LNCAP (cell line): ENCODE data around the gene CDC16.

Experiments
- CTCF ChIP-seq: fragments of 450-650 bp; IDR thresholded peaks from 2 replicates; pipeline ENCODE4 v1.5.1; 2017; ENCODE audit warnings: mild to moderate bottlenecking

The CDC16 gene

GRCh38 chr13:114202581-114202980 is 32.1 kb upstream of the CDC16 start:
- TF ChIP-seq CTCF, result no peak

GRCh38 chr13:114203536-114203935 is 31.2 kb upstream of the CDC16 start:
- TF ChIP-seq CTCF, result no peak

GRCh38 chr13:114204894-114205293 is 29.8 kb upstream of the CDC16 start:
- TF ChIP-seq CTCF, result no peak

- no peak for TF ChIP-seq CTCF
Observed at GRCh38 chr13:114208134-114208533, 26.6 kb upstream of the CDC16 start.

GRCh38 chr13:114211446-114212157 is 23.1 kb upstream of the CDC16 start:
- TF ChIP-seq CTCF, result no peak

GRCh38 chr13:114212158-114212495 is 22.6 kb upstream of the CDC16 start:
- TF ChIP-seq CTCF, result no peak

- no peak for TF ChIP-seq CTCF
Observed at GRCh38 chr13:114213980-114214379, 20.7 kb upstream of the CDC16 start.

GRCh38 chr13:114219392-114219791 is 15.3 kb upstream of the CDC16 start:
- no peak for TF ChIP-seq CTCF
